Lung (tissue), 12 donors: ENCODE results near the gene RTN4R. TPM values are rescaled to one million over a fixed set of nuclear protein-coding genes. Genes with fewer than 3 reads are reported as not detected.

ENCODE experiments used
- ATAC-seq: fragments of 200-7000 bp; cut with Tn5 transposase; one replicate; pipeline ENCODE4 v1.9.1; 2020; ENCODE audit warnings: moderate number of reproducible peaks; ENCODE audit not compliant: insufficient read depth, low FRiP score
- DNase-seq, 3 donors: peaks; one replicate each; pipeline ENCODE4 v3.0.0-alpha.2; 2013 to 2017
- H3K27ac ChIP-seq, 2 donors: one replicate each; pipeline ENCODE4 v1.5.1; 2013; ENCODE audit warnings: mild to moderate bottlenecking in 2 of 2, moderate library complexity in 2 of 2, control low read depth in 1 of 2, inconsistent platforms in 1 of 2, low read depth in 1 of 2, low read length in 1 of 2
- H3K27me3 ChIP-seq, 3 donors: one replicate each; pipeline ENCODE4 v1.5.1; 2013; ENCODE audit warnings: low read length in 2 of 3; ENCODE audit not compliant: control insufficient read depth in 3 of 3, insufficient read depth in 3 of 3
- H3K36me3 ChIP-seq, 4 donors: one replicate each; pipeline ENCODE4 v1.5.1; 2013; ENCODE audit warnings: low read length in 4 of 4, mild to moderate bottlenecking in 1 of 4, moderate library complexity in 1 of 4; ENCODE audit not compliant: control insufficient read depth in 4 of 4, insufficient read depth in 4 of 4
- H3K4me1 ChIP-seq, 5 donors: one replicate each; pipeline ENCODE4 v1.5.1; 2013; ENCODE audit warnings: low read length in 5 of 5, mild to moderate bottlenecking in 2 of 5, moderate library complexity in 1 of 5; ENCODE audit not compliant: control insufficient read depth in 5 of 5, insufficient read depth in 5 of 5
- H3K4me3 ChIP-seq: one replicate; pipeline ENCODE4 v1.5.1; 2013; ENCODE audit warnings: mild to moderate bottlenecking, control low read depth, moderate library complexity
- H3K9ac ChIP-seq, 2 donors: one replicate each; pipeline ENCODE4 v1.5.1; 2013; ENCODE audit warnings: low read length in 2 of 2, control low read depth in 1 of 2; ENCODE audit not compliant: insufficient read depth in 1 of 2
- H3K9me3 ChIP-seq, 4 donors: one replicate each; pipeline ENCODE4 v1.5.1; 2013; ENCODE audit warnings: low read length in 3 of 4, mild to moderate bottlenecking in 1 of 4, moderate library complexity in 1 of 4; ENCODE audit not compliant: control insufficient read depth in 4 of 4, insufficient read depth in 3 of 4
- WGBS, 2 donors: extraction: QIAGEN DNeasy Blood & Tissue Kit; methylation state at CpG; one replicate each; pipeline ENCODE4 v1.1.7; 2013; 5-methylcytosine and 5-hydroxymethylcytosine counted together
- polyA plus RNA-seq, 2 donors: library from polyadenylated mRNA; stranded (reverse); fragments of 200-250 nt; gene quantifications; one replicate each; pipeline ENCODE4 v1.2.1, GENCODE V29; 2013
- total RNA-seq, 2 donors: library from RNA; depleted of rRNA in 1 of 2; stranded (reverse); fragments of >200 nt in 1 of 2; gene quantifications; one replicate each; pipeline ENCODE4 v1.2.1, GENCODE V29; 2014 to 2021
- TF ChIP-seq, protein P1 (sequence below): IDR thresholded peaks from 2 replicates; pipeline ENCODE4 v1.5.1; 2012; ENCODE audit warnings: mild to moderate bottlenecking; ENCODE audit errors: control extremely low read depth, extremely low read depth
- donor health status: control.
- donor health status: control.
- donor health status: Bipolar disorder and iron deficiency.
- donor health status: healthy.
- donor health status: DM: yes; HTN: yes; CAD: no.

RTN4R gene
- total and polyA plus RNA-seq, 4 donors, result 2.6 to 7.8 (median 4.3) TPM

DNA sequence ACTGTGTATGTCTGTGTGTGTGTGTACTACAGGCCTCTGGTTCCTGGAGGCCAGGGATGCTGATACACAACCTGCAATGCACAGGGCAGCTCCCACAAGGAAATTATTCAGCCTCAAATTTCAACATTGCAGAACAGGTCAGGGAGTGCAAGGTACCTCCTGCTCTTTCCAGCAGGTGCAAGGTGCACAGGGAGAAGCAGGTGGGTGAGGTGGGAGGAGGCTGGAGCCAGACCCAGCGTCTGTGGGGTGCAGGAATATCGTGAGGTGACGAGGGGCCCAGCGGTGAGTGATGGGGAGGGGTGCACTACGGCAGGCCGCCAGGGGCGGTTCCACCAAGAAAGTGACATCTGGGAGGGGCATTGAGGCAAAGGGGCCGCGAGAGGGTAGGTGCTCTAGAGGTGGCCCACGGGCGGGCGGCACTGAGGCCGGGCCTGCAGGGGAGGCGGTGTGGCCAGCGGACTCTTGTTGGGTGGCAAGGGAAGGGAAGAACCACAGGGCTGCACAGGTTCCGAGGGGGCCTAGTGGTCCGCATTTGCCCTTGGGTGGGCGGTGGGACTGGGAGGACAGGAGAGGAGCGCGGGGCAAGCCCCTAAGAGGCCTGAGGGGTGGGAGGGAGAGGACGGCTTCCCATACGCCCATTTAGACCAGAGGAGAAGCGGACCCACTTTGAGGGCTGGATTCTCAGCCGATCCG is 30.1 kb upstream of the RTN4R start:
- Histone ChIP-seq H3K36me3 (no peaks in the 10 kb centered on the region), H3K9ac (no peak overlapping the region), H3K9me3 (no peaks in the 10 kb centered on the region), H3K4me3 (no peak overlapping the region), H3K27ac (no peak overlapping the region), H3K4me1 (peaks cover 0 to 6% (median 0%) of the 10 kb centered on the region in 5 donors), H3K27me3 (peaks cover 0 to 10% (median 3%) of the 10 kb centered on the region in 3 donors)
- TF ChIP-seq, protein P1, sequence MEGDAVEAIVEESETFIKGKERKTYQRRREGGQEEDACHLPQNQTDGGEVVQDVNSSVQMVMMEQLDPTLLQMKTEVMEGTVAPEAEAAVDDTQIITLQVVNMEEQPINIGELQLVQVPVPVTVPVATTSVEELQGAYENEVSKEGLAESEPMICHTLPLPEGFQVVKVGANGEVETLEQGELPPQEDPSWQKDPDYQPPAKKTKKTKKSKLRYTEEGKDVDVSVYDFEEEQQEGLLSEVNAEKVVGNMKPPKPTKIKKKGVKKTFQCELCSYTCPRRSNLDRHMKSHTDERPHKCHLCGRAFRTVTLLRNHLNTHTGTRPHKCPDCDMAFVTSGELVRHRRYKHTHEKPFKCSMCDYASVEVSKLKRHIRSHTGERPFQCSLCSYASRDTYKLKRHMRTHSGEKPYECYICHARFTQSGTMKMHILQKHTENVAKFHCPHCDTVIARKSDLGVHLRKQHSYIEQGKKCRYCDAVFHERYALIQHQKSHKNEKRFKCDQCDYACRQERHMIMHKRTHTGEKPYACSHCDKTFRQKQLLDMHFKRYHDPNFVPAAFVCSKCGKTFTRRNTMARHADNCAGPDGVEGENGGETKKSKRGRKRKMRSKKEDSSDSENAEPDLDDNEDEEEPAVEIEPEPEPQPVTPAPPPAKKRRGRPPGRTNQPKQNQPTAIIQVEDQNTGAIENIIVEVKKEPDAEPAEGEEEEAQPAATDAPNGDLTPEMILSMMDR, result no peak
- no peak for ATAC-seq
- WGBS, 2 donors, result 60 to 65% methylated on average over 25 of the region's 25 CpGs
- no peak for DNase-seq

DNA sequence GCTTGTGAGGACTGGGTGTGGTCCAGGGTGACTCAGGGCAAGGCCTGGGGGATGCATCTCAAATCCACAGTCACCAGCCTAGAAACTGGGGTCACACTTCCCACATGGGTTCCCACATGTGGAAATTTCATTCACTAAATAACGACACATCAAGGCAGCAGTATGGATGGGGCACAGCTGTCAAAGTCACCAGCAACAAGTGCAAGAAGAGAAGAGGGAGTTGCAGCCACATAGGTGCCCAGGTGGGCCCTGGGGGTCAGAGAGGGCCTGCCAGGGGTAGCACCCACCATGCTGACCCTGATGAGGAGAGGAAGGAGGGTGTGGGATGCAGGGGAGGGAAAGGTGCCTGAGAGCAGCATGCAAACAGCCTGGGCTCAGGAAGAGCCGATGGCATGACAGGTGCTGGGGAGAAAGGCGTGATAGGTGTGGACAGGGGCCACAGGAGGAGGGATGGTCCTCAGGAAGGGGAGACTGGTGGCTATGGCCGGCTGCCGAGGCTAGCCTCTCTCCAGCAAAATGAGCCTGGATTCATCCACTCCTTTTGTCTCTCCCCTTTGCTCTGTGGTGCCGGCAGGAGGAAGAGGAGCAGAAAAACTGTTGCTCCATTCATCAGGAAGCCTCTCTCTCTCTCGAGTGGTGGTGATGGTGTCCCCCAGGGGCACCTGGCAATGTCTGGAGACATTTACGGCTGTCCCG is 29.4 kb upstream of the RTN4R start:
- Histone ChIP-seq H3K4me3 (no peak overlapping the region), H3K36me3 (no peaks in the 10 kb centered on the region), H3K9me3 (no peaks in the 10 kb centered on the region), H3K27ac (no peak overlapping the region), H3K9ac (no peak overlapping the region), H3K27me3 (peaks cover 0 to 10% (median 3%) of the 10 kb centered on the region in 3 donors), H3K4me1 (peaks cover 0 to 6% (median 0%) of the 10 kb centered on the region in 5 donors)
- DNase-seq (no peak), ATAC-seq (no peak)
- WGBS, 2 donors, result 73 to 74% methylated on average over 9 of the region's 9 CpGs
- TF ChIP-seq, protein P1, result no peak

DNA sequence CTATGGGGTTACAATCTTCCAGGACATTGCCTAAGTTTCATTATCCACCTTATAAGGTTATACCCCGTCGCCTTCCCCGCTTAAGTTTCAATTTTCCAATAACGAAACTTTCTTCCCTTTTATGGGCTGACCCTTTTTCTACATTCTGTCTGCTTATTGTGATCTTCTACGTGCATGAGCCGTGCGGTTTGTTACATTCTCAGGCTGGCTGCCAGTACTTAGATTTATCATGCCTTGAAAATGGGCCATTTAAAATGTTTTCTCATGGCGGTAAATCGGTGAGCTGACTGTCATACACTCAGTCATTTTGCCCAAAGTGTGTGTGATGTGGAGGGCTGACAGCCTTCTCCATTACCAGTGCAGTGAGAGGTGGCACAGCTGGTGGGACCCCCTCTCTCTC is 28.5 kb upstream of the RTN4R start:
- 84 to 89% methylated on average over 9 of the region's 9 CpGs for WGBS, 2 donors

More for the DNA sequence above, 28.5 kb upstream of the RTN4R start:
- DNase-seq, result no peak
- Histone ChIP-seq H3K36me3 (no peaks in the 10 kb centered on the region), H3K27me3 (peaks cover 0 to 10% (median 3%) of the 10 kb centered on the region in 3 donors), H3K4me1 (peaks cover 0 to 6% (median 0%) of the 10 kb centered on the region in 5 donors), H3K9ac (no peak overlapping the region), H3K27ac (no peak overlapping the region), H3K4me3 (no peak overlapping the region), H3K9me3 (no peaks in the 10 kb centered on the region)
- ATAC-seq, result no peak
- TF ChIP-seq, protein P1, result no peak
